Left lung (tissue), 10 donors: ENCODE results near the gene C16orf95. TPM values are rescaled to one million over a fixed set of nuclear protein-coding genes. Genes with fewer than 3 reads are reported as not detected.

Source experiments
- ATAC-seq: fragments of 200-7000 bp; cut with Tn5 transposase; one replicate; pipeline ENCODE4 v1.9.1; 2020; ENCODE audit warnings: moderate library complexity
- DNase-seq, 4 donors: peaks; one replicate each; pipeline ENCODE4 v3.0.0-alpha.2; 2013 to 2020
- H3K27ac ChIP-seq, 2 donors: fragments of 200-600 bp; sonication (generic) in 1 of 2; one replicate each; pipeline versions ENCODE4 v1.5.0 to v1.8.0; 2020 to 2021
- H3K27me3 ChIP-seq, 2 donors: fragments of 200-600 bp; sonication (generic) in 1 of 2; one replicate each; pipeline versions ENCODE4 v1.5.0 to v1.8.0; 2020 to 2021
- H3K36me3 ChIP-seq, 2 donors: fragments of 200-600 bp; sonication (generic) in 1 of 2; one replicate each; pipeline versions ENCODE4 v1.5.0 to v1.8.0; 2020 to 2021
- H3K4me1 ChIP-seq, 2 donors: fragments of 200-600 bp; one replicate each; pipeline ENCODE4 v1.8.0; 2021
- H3K4me3 ChIP-seq, 2 donors: fragments of 200-600 bp; sonication (generic) in 1 of 2; one replicate each; pipeline versions ENCODE4 v1.5.0 to v1.8.0; 2020 to 2021; ENCODE audit warnings: mild to moderate bottlenecking in 1 of 2
- H3K9me3 ChIP-seq, 2 donors: fragments of 200-600 bp; sonication (generic) in 1 of 2; one replicate each; pipeline versions ENCODE4 v1.5.0 to v1.8.0; 2020 to 2021
- CTCF ChIP-seq, 2 donors: fragments of 200-600 bp; sonication (generic) in 1 of 2; IDR thresholded peaks; one replicate each; pipeline versions ENCODE4 v1.5.0 to v1.8.0; 2021; ENCODE audit warnings: antibody characterized with exemption in 2 of 2
- intact Hi-C, 2 donors: fragments of 100-400 bp; cut with DNase I; formaldehyde crosslinking; loops; one replicate each; pipeline versions ENCODE4 v1.11.2 to v1.14.2; 2022
- polyA plus RNA-seq, 6 donors: library from polyadenylated mRNA; unstranded; fragments of 120-200 nt; gene quantifications; one replicate each; pipeline ENCODE4 v1.2.1, GENCODE V29; 2013; ENCODE audit not compliant: insufficient read length in 6 of 6
- total RNA-seq, 2 donors: library from RNA; stranded (reverse); fragmentation: NEBNext Ultra II Directional; extraction: Animal tissue kit (Norgen Biotek cat#: 25700); gene quantifications; one replicate each; pipeline ENCODE4 v1.2.1, GENCODE V29; 2021
- donor health status: DM: no; HTN: yes; CAD: no.
- donor health status: DM: no; HTN: no; CAD: no.

Gene C16orf95
- total and polyA plus RNA-seq, 8 donors: 2.3 to 6.7 (median 3.6) TPM

DNA sequence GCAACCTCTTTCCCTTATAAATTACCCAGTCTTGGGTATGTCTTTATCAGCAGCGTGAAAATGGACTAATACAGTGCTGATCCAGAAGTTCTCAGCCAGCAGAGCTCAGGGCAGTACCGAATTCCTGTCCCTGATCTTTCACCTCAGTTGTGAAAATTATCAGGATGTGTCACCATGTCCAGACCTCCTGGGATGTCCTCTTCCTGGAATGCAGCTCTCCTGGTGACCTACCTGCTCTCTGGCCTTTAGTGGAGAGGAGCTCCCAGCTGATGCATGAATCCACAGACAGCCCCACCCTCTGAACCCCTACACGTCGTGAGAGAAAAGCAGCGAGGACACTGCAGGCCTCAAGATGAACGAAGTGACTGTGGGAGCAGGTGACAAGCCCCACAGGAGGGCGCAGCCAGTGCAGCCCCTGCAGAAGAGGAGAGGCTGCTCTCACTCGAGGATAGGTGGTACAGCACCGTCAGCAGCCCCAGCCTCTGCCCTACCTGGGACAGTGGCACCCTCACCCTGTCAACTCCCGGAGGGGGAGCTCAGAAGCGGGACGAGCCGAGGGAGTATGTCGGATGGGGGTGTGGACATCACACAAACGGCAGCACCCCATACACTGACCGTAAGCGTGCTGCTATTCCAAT lies 22.0 kb upstream of the C16orf95 start:
- intact Hi-C loops: no loop called here
- ATAC-seq (no peak), DNase-seq (peak in 1 of 4 donors; percentile 53)
- Histone ChIP-seq H3K4me3 (no peak overlapping the region), H3K27me3 (no peaks in the 10 kb centered on the region), H3K4me1 (peaks cover 0 to 1% of the 10 kb centered on the region in 2 donors), H3K27ac (no peak overlapping the region), H3K9me3 (no peaks in the 10 kb centered on the region), H3K36me3 (peaks cover 0 to 75% of the 10 kb centered on the region in 2 donors)
- no peak for TF ChIP-seq CTCF (IDR thresholded peaks at IDR 0.05)

DNA sequence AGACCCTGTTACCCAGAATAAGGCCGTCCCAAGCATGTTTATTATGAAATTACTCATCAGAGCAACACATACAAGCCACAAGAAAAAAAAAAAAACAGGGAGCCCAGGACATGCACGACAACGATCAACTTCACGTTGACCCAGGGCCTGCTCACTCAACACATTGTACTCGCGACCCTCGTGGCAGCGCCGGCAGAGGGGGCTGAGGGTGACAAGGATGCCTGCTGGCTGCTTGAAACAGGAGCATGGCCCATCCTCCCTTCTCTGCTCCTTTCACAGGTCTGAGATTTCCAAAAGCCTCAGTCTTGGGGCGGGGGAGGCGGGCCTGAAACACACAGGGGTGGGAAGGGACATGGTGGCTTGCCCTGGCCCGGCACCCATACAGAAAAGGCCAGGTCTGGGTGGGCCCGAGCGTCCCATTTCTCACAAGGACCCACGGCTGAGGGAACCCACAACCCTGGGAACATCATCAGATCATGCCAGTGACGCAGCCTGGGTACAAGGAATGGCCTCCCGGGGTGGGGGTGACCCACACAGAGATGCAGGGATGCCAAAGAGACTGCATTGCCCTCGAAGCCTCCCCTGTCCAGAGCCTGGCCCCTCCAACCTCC lies 21.1 kb upstream of the C16orf95 start:
- H3K36me3 ChIP-seq: peaks cover 0 to 77% of the 10 kb centered on the region in 2 donors
- DNase-seq (peak in 1 of 4 donors; percentile 58), ATAC-seq (no peak)

DNA sequence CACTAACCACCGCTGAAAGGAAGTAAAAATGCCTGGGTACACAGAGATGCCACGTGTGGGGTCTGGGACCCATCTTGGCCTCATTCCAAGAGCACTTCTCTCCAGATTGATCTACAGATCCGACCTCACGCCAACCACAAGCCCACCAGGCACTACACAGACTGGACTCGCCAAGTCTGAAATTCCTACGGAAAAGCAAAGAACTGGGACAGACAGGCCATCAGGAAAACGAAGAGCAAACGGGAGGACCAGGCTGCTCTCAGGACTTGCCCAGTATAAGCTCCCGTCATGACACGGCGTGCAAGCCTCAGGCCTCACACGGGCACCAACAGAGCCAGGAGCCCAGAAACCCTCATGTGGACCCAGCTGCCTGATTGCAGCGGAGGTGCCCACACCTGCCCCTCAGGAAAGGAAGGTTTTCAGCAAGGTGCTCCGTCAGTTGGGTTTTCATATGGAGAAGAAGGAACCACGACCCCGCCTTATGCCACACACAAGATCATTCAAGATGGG lies 20.1 kb upstream of the C16orf95 start:
- no peak overlapping the region for H3K4me3 ChIP-seq
- no peaks in the 10 kb centered on the region for H3K9me3 ChIP-seq
- H3K36me3 ChIP-seq: peaks cover 0 to 74% of the 10 kb centered on the region in 2 donors
- H3K4me1 ChIP-seq: no peaks in the 10 kb centered on the region
- DNase-seq: peak in 1 of 4 donors; percentile 40
- H3K27ac ChIP-seq: no peak overlapping the region
- ATAC-seq: no peak
- intact Hi-C loops: no loop called here
- H3K27me3 ChIP-seq: no peaks in the 10 kb centered on the region
- no peak for TF ChIP-seq CTCF (IDR thresholded peaks at IDR 0.05)

More for the DNA sequence above, 21.1 kb upstream of the C16orf95 start:
- no peak for TF ChIP-seq CTCF (IDR thresholded peaks at IDR 0.05)
- H3K27ac ChIP-seq: no peak overlapping the region
- H3K27me3 ChIP-seq: no peaks in the 10 kb centered on the region
- H3K4me1 ChIP-seq: no peaks in the 10 kb centered on the region
- H3K9me3 ChIP-seq: no peaks in the 10 kb centered on the region
- no peak overlapping the region for H3K4me3 ChIP-seq
- intact Hi-C loops: no loop called here

DNA sequence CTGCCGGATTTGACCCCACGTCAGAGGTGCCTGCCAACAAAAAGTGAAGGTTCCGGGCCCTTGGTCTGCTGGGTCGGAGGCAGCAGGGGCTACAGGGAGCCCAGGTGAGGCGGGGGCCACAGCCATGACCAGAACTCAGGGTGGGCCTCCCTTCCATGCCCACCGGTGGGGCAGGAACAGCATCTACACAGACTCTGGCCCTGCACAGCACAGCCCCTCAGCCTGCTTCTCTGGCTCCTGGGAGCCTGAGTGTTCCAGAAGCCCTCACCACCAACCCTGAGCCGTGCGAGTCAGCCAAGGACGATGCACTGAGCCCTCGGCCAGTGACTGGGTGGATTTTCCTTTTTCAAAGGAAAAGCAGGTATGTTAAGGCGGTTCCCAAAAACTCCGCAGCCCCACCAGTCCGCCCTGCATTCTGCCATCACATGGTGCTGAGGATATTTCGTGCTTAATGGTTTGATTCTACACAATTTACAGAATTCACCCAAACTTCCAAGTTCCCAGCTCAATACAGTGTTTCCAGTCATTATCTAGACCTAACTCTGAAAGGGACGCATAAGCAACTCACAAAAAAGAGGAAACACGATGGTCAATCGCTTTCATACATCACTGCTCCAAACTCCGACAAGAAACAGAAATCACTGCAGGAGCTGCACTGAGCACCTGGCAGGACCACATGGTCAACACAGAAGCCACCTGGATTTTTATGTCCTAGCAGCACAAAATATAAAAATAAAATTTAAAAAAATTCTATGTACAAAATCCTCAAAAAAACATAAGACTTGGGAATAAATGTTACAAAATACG lies 19.4 kb upstream of the C16orf95 start:
- ATAC-seq: no peak
- no peak overlapping the region for H3K4me3 ChIP-seq
- no peak overlapping the region for H3K27ac ChIP-seq
- H3K27me3 ChIP-seq: no peaks in the 10 kb centered on the region
- H3K9me3 ChIP-seq: no peaks in the 10 kb centered on the region
- H3K4me1 ChIP-seq: no peaks in the 10 kb centered on the region
- intact Hi-C loops: no loop called here
- DNase-seq: peak in 1 of 4 donors; percentile 44
- no peak for TF ChIP-seq CTCF (IDR thresholded peaks at IDR 0.05)
- H3K36me3 ChIP-seq: peaks cover 0 to 72% of the 10 kb centered on the region in 2 donors
